GM19452 (cell line): ENCODE data around the gene HEXD.
"Not testable (repeated sequence)": the region's sequence is repeated elsewhere in the genome, so short reads cannot be mapped to it uniquely, and the experiment has no call there.

Source experiments
- ATAC-seq: cut with Tn5 transposase; IDR thresholded peaks from one replicate; pipeline ENCODE4 v1.9.1; 2021; ENCODE audit not compliant: unreplicated experiment

The HEXD gene

DNA sequence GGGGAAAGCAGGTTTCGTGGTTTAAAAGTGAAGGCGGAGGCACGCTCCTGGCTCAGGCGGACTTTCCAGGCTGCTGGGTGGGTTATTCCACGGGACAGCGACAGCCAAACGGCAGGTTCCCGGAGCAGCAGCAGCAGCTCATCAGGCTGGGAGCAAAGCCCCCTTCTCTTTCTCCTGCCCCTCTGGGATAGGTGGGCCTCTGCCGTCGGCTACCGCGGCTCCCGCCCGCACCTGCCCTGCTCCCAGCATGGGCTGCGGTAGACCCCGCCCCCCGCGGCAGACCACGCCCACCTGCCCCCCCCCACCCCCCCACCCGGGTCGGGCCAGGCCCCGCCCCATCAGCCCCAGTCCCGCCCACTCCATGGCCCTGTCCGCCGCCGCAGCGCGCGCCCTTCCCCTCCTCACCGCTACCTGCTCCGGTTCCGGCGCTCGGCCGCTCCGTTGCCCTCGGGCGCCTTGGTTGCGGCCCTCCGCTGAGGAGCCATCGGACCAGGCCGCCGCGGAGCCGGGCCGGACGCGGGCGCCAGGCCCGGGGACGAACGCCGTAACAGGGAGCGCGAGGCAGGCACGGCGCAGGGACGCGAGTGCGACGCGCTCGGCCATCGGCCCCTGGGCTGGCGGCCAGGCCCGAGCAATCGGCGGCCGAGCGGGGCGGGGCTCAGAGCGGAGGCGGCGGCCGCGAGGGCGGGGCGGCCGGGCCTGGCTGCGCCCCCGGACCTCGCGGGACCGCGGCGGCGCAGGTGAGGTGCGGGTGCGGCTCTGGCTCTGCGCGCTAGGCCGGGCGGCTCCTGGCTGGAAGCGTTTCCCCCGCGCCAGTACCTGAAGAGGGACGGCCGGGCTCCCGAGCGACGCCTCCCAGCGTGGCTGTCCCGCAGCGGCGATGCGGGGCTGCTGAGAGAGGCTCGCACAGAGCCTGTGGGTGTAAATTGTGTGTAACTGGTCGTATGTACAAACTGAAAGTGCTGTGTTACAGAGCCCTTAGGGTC, at the start of gene HEXD, which contains the start of gene OGFOD3:
HEXD (plus strand) TSS at position 347 of the 986 bp plus-strand sequence. CDS start 1,453 bp downstream, outside the sequence.
OGFOD3 (minus strand) TSS at position 586 of the 986 bp plus-strand sequence; CDS start at position 485, 101 bp downstream.
- peak; percentile 81 for ATAC-seq

DNA sequence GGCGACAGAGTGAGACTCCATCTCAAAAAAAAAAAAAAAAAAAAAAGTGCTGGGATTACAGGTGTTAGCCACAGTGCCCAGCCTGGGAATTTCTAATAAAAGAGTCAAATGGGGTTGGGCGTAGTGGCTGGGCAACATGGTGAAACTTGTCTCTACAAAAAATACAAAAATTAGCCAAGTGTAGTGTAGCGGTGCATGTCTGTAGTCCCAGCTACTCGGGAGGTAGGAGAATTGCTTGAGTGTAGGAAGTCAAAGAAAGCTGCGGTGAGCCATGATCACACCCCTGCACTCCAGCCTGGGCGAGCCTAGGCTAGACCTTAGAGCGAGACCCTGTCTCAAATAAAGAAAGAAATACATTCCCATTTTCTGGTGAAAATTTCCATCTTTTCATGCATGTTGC, 48.9 kb upstream of the HEXD start:
- no peak for ATAC-seq

DNA sequence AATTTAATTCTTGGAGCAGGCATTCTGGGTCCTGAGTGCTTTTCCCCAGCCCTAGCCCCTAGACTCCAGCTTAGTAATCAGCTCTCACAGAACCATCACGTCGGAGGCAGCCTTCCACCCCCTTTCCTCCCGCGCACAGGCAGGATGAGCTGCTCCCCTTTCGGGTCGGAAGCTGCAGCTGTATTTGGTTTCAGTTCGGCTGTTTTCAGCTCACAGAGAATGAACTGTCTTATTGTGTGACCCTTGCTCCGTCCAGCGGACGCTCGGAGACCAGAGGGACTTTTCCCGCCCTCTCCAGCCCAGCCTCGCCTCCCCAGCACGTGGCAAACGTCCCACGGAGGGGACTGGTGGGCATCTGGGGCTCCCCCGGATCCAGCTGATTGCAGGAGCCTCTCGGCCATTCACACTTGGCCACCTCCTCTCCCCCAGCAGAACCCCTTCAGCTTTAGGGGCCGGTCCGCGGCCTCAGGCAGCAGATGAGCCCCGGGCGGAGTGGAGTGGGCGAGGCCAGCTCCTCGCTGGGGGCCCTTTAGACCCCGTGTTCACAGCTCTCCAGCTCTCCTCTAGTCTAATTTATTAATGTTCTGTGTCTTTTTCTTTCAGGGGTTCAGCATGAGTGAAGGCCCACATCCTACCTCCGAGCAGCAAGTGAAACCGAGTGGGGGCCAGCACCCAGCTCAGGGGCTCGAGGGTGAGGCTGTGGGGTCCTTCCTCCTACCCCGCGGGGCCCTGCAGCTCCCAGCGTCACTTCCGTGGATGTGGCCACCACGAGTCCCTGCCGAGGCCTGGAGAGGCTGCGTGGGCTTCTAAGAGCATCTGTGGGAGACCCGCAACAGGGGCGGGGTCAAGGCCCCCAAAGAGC, 47.4 kb upstream of the HEXD start:
- ATAC-seq, result no peak

DNA sequence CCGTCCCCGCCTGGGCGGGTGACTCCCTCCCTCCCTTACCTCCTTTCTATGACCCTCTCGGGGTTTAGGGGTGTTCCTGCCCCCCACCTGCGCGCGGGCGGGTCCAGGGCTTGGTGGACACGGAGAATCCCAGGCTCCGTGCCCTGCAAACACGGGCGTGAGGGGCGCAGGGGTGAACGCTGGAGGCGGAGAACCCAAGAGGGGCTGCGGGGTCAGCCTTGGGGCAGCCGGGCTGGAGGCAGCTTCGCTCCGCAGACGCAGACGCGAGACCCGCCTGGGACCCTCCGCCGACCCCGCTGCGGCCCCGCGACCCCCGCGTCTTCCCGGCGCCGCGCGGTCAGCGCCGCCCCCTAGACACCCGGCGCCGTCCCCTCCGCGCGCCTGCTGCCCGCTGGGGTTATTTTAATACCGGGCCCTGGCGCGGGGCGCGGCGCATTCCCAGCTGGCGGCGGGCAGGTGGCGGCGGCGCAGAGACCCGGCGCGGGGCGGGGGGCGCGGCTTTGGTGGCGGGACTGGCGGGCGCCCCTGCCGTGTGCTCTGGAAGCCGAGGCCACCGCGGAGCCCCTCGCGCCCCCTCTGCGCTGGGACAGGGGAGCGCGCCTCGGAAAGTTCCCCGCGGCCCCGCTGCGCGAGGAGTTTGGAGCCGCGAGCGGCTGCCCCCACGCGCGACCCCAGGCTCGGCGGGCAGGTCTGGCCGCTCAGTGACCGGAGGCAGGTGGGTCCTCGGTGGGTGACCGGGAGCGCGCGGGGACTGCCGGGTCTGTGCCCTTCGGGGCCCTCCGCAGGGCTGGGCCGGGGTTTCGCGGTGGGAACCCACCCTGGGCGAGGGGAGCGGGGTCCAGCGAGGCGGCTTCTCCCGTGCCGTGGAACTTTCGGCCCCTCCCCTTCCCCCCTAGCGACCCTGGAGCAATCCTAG, 46.6 kb upstream of the HEXD start, which contains the start of gene UTS2R:
UTS2R (plus strand) TSS at position 433 of the 916 bp plus-strand sequence. CDS start 2,560 bp downstream, outside the sequence.
- ATAC-seq, result no peak

DNA sequence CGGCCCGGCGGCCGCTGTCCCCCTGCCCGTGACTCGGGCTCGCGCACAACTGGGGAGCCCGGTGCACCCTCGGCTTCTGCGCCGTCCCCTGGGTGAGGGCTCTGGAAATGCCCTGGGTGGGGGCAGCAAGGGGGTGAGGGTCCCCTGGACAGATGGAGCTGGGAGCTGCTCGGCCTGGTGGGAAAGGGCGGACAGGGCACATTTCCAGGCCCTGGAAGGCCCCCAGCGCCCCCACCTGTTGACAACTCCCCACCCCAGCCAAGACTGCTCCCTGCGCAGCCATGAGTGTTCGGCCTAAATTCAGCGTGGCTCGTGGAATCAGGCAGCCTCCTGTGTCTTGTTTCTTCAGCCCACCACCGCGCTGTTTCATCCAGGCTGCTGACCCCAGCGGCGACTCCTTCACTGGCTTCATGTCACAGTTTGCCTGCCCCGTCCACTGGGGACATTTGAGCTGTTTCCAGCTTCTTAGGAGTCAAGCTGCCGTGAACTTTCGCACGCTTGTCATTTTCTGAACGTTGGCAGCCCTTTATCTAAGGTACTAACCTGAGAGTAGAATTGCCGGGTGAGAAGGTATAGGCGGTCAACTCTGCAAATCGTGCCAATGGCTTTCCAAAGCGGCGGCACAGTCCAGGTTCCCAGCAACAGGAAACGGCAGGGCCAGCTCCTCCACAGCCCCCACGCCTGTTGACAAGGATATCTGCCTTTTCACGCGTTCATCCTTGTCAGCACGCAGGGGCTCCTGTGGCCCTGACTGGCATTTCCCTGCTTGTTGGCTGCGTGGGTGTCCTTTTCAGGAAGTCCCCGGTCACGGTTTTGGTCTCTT, 45.7 kb upstream of the HEXD start:
- ATAC-seq, result no peak

DNA sequence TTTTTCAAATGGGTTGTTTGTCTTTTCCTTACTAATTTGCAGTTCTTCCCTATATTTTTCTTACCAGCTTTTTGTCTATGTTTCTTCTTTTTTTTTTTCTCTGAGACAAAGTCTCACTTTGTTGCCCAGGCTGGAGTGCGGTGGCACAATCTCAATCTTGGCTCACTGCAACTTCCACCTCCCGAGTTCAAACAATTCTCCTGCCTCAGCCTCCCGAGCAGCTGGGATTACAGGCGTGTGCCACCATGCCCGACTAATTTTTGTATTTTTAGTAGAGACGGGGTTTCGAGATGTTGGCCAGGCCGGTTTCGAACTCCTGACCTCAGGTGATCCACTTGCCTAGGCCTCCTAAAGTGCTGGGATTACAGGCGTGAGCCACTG, 45.1 kb upstream of the HEXD start:
- not testable (repeated sequence) for ATAC-seq

DNA sequence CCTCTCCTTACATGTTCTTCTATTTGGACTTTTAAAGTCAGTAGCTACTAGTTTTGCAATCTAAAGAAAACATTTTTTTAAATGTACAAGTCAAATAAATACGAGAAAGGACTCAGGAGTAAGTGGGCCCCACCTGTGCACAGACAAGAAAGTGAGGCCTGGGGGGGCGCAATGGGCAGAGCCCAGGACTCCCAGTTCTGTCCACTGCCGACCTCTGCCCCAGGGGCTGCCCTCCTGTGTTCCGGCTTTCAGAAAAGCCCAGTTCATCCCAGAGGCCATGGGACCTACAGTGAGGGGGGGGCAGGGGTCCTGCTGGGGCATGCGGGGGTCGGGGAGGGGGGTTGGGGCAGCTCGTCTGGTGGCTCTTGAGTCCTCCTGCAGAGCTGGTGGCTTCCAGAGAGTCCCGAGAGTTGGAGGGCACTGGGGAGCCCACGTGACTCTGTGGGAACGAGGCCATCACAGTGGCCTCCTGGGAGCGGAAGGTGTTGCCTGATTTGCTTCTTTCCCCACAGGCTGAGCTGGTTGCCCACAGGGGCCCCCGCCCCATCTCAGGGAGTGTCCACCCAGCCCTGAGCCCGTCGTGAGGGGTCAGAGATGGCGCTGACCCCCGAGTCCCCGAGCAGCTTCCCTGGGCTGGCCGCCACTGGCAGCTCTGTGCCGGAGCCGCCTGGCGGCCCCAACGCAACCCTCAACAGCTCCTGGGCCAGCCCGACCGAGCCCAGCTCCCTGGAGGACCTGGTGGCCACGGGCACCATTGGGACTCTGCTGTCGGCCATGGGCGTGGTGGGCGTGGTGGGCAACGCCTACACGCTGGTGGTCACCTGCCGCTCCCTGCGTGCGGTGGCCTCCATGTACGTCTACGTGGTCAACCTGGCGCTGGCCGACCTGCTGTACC, 44.2 kb upstream of the HEXD start:
- no peak for ATAC-seq

DNA sequence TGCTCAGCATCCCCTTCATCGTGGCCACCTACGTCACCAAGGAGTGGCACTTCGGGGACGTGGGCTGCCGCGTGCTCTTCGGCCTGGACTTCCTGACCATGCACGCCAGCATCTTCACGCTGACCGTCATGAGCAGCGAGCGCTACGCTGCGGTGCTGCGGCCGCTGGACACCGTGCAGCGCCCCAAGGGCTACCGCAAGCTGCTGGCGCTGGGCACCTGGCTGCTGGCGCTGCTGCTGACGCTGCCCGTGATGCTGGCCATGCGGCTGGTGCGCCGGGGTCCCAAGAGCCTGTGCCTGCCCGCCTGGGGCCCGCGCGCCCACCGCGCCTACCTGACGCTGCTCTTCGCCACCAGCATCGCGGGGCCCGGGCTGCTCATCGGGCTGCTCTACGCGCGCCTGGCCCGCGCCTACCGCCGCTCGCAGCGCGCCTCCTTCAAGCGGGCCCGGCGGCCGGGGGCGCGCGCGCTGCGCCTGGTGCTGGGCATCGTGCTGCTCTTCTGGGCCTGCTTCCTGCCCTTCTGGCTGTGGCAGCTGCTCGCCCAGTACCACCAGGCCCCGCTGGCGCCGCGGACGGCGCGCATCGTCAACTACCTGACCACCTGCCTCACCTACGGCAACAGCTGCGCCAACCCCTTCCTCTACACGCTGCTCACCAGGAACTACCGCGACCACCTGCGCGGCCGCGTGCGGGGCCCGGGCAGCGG, 43.4 kb upstream of the HEXD start:
- ATAC-seq, result no peak

DNA sequence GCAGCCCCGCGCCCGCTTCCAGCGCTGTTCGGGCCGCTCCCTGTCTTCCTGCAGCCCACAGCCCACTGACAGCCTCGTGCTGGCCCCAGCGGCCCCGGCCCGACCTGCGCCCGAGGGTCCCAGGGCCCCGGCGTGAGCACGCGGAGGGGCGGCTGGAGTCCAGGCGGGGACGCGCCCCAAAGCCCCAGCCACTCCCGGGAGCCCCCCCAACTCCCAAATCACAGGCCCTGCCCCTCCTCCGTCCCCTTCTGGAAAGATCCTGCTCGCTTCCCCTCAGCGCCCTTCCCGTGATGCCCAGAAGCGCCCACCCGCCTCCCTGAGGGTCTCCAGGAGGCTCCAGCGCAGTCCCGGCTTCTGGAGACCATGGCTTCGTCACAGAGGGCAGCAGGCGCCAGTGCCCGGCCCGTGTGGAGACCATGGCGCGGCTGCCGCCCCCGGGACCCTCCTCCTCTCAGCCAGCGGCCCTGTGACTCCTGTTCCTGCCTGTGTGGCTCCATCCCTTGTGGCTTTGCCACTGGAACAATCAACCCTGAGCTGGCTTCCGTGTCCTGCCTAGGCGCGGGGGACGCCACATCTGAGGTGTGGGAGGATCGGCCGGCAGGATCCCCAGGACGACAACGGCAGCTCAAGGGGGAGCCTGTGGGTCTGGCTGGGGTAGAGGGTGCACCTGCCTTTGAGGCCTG, 42.6 kb upstream of the HEXD start:
- ATAC-seq, result no peak

DNA sequence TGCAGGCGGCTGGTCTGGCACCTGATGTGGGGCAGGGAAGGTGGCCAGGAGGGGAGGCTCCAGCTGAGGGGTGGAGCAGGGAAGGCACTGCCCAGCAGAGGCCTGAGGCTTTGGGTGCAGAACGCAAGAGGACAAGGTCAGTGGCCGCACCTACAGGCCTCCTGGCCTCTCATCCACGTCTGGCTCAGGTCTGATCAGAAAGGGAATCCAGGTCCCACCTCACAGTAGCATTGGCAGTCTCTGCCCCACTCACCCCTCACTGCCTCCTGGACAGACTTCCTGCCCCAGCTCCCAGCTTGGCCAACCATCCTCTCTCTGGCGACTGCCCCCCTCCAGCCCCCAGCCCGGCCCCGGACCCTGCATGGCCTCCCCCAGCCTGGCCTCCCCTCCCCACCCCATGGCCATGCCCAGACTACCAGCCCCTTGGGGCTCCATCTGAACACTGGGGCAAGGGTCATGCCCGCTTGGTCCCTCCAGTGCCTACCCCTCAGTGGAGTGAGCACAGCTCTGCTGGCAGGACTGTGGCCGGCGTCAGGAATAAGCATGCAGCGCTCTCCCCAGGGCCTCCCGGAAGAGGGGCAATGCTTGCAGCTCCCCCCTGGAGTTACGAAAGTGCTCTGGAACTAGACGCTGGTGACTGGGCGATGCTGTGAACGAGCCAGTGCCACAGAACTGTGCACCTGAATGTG, 42.0 kb upstream of the HEXD start:
- ATAC-seq, result no peak

DNA sequence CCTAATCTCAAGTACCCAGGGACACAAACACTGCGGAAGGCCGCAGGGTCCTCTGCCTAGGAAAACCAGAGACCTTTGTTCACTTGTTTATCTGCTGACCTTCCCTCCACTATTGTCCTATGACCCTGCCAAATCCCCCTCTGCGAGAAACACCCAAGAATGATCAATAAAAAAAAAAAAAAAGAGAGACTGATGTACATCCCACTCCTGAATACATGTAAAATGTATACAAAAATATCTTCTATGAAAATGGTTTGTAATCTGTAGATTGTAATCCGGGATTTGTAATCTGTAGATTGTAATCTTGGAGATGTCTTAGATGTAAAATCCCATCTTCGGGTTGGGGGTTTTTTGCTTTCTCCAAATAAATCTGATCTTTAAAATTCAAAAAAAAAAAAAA, 40.9 kb upstream of the HEXD start:
- ATAC-seq, result not testable (repeated sequence)

DNA sequence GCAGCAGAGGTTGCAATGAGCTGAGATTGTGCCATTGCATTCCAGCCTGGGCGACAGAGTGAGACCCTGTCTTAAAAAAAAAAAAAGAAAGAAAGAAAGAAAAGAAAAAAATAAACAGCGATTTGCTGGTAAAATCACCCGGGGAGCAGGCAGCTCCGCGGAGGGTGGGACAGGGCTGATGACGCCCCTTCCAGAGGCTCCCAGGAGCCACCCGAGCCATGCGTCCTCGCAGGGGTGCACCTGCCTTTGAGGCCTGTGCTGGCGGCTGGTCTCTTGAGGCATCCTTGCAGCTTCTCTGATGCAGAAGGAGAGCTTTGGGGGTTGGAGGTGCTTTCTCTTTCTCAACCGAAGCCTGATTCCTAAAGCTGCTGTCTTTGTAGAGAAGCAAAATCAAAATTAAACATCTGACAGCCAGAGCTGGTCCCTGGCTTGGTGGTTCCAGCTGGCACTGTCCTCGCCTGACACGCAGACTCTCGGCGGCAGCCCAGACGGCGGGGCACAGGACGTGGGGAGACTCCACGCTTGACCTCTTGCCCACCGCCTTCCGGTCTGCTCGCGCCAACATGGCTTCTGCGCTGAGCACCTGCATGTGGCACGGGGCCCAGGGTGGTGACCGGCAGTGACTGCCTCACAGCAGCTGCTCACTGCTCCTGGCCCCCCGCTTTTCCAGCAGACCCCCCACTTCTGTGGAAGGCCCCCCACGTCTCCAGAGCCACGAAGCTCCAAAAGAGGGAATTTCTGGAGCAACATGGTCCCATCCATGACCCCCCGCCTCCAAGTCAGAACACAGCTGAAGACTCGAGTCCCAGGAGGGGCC, 40.0 kb upstream of the HEXD start:
- no peak for ATAC-seq

DNA sequence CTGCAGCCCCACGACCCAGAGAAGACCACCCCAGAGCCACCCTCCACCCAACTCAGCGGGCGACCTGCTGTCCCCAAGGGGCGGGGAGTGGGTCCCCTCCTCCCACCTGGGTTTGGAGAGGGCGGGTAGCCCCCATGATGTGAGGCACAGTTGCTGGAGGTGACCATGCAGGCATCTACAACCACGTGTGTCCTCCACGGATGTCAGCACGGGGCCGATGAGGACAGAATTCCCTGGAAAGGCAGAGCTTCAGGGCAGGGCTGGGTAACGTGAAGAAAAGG, 39.5 kb upstream of the HEXD start:
- ATAC-seq, result no peak

DNA sequence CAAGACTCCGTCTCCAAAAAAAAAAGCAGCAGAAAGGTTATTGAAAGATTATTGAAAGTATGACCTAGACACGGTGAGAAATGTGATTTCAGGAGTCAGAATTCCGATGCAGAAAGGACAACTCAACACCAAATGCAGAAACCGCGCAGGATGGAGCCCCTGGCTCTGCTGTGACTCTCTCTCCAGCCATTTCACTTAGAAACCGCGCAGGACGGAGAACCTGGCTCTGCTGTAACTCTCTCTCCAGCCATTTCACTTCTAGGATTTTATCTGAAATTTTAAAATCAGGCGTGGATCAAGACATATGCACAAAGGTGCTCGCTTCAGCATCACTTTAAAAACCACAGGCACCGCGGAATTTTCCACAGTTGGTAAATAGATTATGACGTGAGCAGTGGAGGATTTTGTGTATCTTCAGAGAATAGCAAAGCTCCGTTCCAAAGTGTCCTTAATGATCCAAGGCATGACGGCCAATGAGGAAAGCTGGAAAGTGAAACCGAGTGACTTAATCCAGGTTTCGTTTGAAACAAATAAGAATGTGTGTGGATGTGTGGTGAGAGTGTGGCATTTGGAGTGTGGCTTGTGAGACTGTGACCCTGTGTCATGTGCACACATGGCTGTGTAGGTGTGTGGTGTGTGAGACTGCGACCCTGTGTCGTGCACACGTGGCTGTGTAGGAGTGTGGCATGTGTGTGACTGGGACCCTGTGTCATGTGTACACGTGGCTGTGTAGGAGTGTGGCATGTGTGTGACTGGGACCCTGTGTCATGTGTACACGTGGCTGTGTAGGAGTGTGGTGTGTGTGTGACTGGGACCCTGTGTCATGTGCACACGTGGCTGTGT, 37.1 kb upstream of the HEXD start:
- no peak for ATAC-seq

DNA sequence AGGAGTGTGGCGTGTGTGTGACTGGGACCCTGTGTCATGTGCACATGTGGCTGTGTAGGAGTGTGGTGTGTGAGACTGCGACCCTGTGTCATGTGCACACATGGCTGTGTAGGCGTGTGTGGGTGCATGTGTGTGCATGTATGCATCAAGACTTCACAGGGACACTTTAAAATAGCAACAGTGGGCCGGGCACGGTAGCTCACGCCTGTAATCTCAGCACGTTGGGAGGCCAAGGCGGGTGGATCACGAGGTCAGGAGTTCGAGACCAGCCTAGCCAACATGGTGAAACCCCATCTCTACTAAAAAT, 36.5 kb upstream of the HEXD start:
- ATAC-seq, result not testable (repeated sequence)
